ENCODE measurements around the gene SLC24A4. TPM values are rescaled to one million over a fixed set of nuclear protein-coding genes. Genes with fewer than 3 reads are reported as not detected.

The SLC24A4 gene
- total RNA-seq, 2 experiments from 2014 or later, result not detected

- ChIA-PET POLR2A (no interaction called here), CTCF (no interaction called here)
- Mint-ChIP-seq H3K27ac (no peak overlapping the region), H3K4me3 (no peak overlapping the region), H3K36me3 (ENCODE audit: low read depth) (no peaks in the 10 kb centered on the region), H3K4me1 (ENCODE audit: low read depth) (peaks cover 6% of the 10 kb centered on the region), H3K27me3 (no peaks in the 10 kb centered on the region), H3K9me3 (no peaks in the 10 kb centered on the region)
- TF ChIP-seq CTCF (IDR thresholded peaks at IDR 0.05), result no peak
- intact Hi-C loops (cut with micrococcal nuclease), result no loop called here
- ATAC-seq, result no peak
- DNase-seq, result no peak
Observed at GRCh38 chr14:92386637-92387036, 63.7 kb downstream of the SLC24A4 start.

GRCh38 chr14:92387578-92387977 is 64.6 kb downstream of the SLC24A4 start:
- no peaks in the 10 kb centered on the region for H3K36me3 Mint-ChIP-seq (ENCODE audit: low read depth)
- POLR2A ChIA-PET, result no interaction called here
- no peak overlapping the region for H3K27ac Mint-ChIP-seq
- no peak for ATAC-seq
- H3K9me3 Mint-ChIP-seq, result no peaks in the 10 kb centered on the region
- intact Hi-C loops (cut with micrococcal nuclease), result no loop called here
- no peak for DNase-seq
- no peak for TF ChIP-seq CTCF (IDR thresholded peaks at IDR 0.05)
- peaks cover 6% of the 10 kb centered on the region for H3K4me1 Mint-ChIP-seq (ENCODE audit: low read depth)
- H3K4me3 Mint-ChIP-seq, result no peak overlapping the region
- CTCF ChIA-PET, result no interaction called here
- H3K27me3 Mint-ChIP-seq, result no peaks in the 10 kb centered on the region

GRCh38 chr14:92389598-92390158 is 66.7 kb downstream of the SLC24A4 start:
- H3K27ac Mint-ChIP-seq, result no peak overlapping the region
- H3K27me3 Mint-ChIP-seq, result no peaks in the 10 kb centered on the region
- ATAC-seq, result no peak
- DNase-seq, result no peak
- TF ChIP-seq CTCF (IDR thresholded peaks at IDR 0.05), result no peak
- ChIA-PET CTCF (no interaction called here), POLR2A (no interaction called here)
- H3K4me3 Mint-ChIP-seq, result no peak overlapping the region
- H3K9me3 Mint-ChIP-seq, result no peaks in the 10 kb centered on the region
- peaks cover 6% of the 10 kb centered on the region for H3K4me1 Mint-ChIP-seq (ENCODE audit: low read depth)
- H3K36me3 Mint-ChIP-seq (ENCODE audit: low read depth), result no peaks in the 10 kb centered on the region
- intact Hi-C loops (cut with micrococcal nuclease), result no loop called here

- H3K27ac Mint-ChIP-seq, result no peak overlapping the region
- ChIA-PET CTCF (interaction anchor here (0.9 to 1.4 kb wide), 2 partner anchors 288 to 290 kb away, joined by 3 read pairs; no protein-coding TSS in a partner anchor), POLR2A (no interaction called here)
- H3K4me3 Mint-ChIP-seq, result no peak overlapping the region
- DNase-seq (no peak), ATAC-seq (no peak)
- no peak for TF ChIP-seq CTCF (IDR thresholded peaks at IDR 0.05)
- H3K4me1 Mint-ChIP-seq (ENCODE audit: low read depth), result peaks cover 6% of the 10 kb centered on the region
- intact Hi-C loops (cut with micrococcal nuclease), result no loop called here
- no peaks in the 10 kb centered on the region for H3K27me3 Mint-ChIP-seq
- no peaks in the 10 kb centered on the region for H3K36me3 Mint-ChIP-seq (ENCODE audit: low read depth)
- no peaks in the 10 kb centered on the region for H3K9me3 Mint-ChIP-seq
Observed at GRCh38 chr14:92391726-92392125, 68.8 kb downstream of the SLC24A4 start.

- Mint-ChIP-seq H3K9me3 (no peaks in the 10 kb centered on the region), H3K4me1 (ENCODE audit: low read depth) (peaks cover 6% of the 10 kb centered on the region), H3K27ac (no peak overlapping the region), H3K4me3 (no peak overlapping the region), H3K36me3 (ENCODE audit: low read depth) (no peaks in the 10 kb centered on the region), H3K27me3 (no peaks in the 10 kb centered on the region)
- intact Hi-C loops (cut with micrococcal nuclease), result no loop called here
- DNase-seq (peak; percentile 4), ATAC-seq (no peak)
- ChIA-PET CTCF (no interaction called here), POLR2A (no interaction called here)
- TF ChIP-seq CTCF (IDR thresholded peaks at IDR 0.05), result no peak
Observed at GRCh38 chr14:92392711-92393110, 69.7 kb downstream of the SLC24A4 start.
